Posterior cingulate gyrus (tissue), 11 donors: ENCODE data around the gene GSK3B.

Source experiments
- DNase-seq, 10 donors: peaks; one replicate each; pipeline versions ENCODE4 v3.0.0 to v3.0.0-alpha.2; 2020 to 2021; ENCODE audit warnings: mixed read lengths in 3 of 10
- intact Hi-C: fragments of 100-400 bp; cut with DNase I; formaldehyde crosslinking; loops from one replicate; pipeline ENCODE4 v1.15.1; 2023

The GSK3B gene

GRCh38 chr3:119964294-119964693, 130.0 kb downstream of the GSK3B start:
- no peak for DNase-seq
- intact Hi-C loops: no loop called here

- no peak for DNase-seq
- intact Hi-C loops: no loop called here
Observed at GRCh38 chr3:119955972-119956371, 138.3 kb downstream of the GSK3B start.

- DNase-seq: no peak
- intact Hi-C loops: no loop called here
Observed at GRCh38 chr3:119950666-119951325, 143.5 kb downstream of the GSK3B start.

GRCh38 chr3:119945291-119945690, 149.0 kb downstream of the GSK3B start:
- no peak for DNase-seq
- intact Hi-C loops: no loop called here

- DNase-seq: no peak
- intact Hi-C loops: no loop called here
Observed at GRCh38 chr3:119944091-119944490, 150.2 kb downstream of the GSK3B start.

GRCh38 chr3:119939077-119939476, 155.2 kb downstream of the GSK3B start:
- intact Hi-C loops: no loop called here
- no peak for DNase-seq

- no peak for DNase-seq
Observed at GRCh38 chr3:119937229-119937628, 157.0 kb downstream of the GSK3B start.

GRCh38 chr3:119934249-119934648, 160.0 kb downstream of the GSK3B start:
- no peak for DNase-seq
- intact Hi-C loops: no loop called here

More at GRCh38 chr3:119937229-119937628, 157.0 kb downstream of the GSK3B start:
- intact Hi-C loops: no loop called here

- intact Hi-C loops: no loop called here
- DNase-seq: no peak
Observed at GRCh38 chr3:119933207-119933606, 161.0 kb downstream of the GSK3B start.

- intact Hi-C loops: no loop called here
- no peak for DNase-seq
Observed at GRCh38 chr3:119930286-119930685, 164.0 kb downstream of the GSK3B start.

- DNase-seq: no peak
- intact Hi-C loops: no loop called here
Observed at GRCh38 chr3:119927190-119927589, 167.1 kb downstream of the GSK3B start.

GRCh38 chr3:119924111-119925094, 169.8 kb downstream of the GSK3B start:
- DNase-seq: no peak
- intact Hi-C loops: no loop called here

GRCh38 chr3:119918992-119919933, 175.0 kb downstream of the GSK3B start:
- DNase-seq: no peak

GRCh38 chr3:119913021-119913420, 181.2 kb downstream of the GSK3B start:
- intact Hi-C loops: no loop called here
- no peak for DNase-seq

More at GRCh38 chr3:119918992-119919933, 175.0 kb downstream of the GSK3B start:
- intact Hi-C loops: no loop called here

- intact Hi-C loops: no loop called here
- no peak for DNase-seq
Observed at GRCh38 chr3:119912220-119912619, 182.0 kb downstream of the GSK3B start.

- intact Hi-C loops: no loop called here
Observed at GRCh38 chr3:119911748-119912147, 182.5 kb downstream of the GSK3B start.

GRCh38 chr3:119902061-119902460, 192.2 kb downstream of the GSK3B start:
- DNase-seq: no peak
- intact Hi-C loops: no loop called here

More at GRCh38 chr3:119911748-119912147, 182.5 kb downstream of the GSK3B start:
- DNase-seq: no peak

GRCh38 chr3:119901148-119901547, 193.1 kb downstream of the GSK3B start:
- intact Hi-C loops: no loop called here

GRCh38 chr3:119899192-119899511, 195.1 kb downstream of the GSK3B start:
- DNase-seq: no peak
- intact Hi-C loops: loop anchor here (10.0 kb wide), 1 partner anchor 286 kb away; no protein-coding TSS in a partner anchor

More at GRCh38 chr3:119901148-119901547, 193.1 kb downstream of the GSK3B start:
- DNase-seq: no peak

GRCh38 chr3:119898478-119899191, 195.6 kb downstream of the GSK3B start:
- intact Hi-C loops: loop anchor here (10.0 kb wide), 1 partner anchor 286 kb away; no protein-coding TSS in a partner anchor
- DNase-seq: no peak
